HEK293 (cell line): ENCODE data around the gene PIP4K2C.

Experiments
- CTCF ChIA-PET: fragments of 350-600 bp; formaldehyde crosslinking; extraction: SDS; loops from one replicate; lab custom pipeline; 2021; ENCODE audit warnings: antibody characterized with exemption; lab: Yijun Ruan, JAX
- POLR2A ChIA-PET: fragments of 300-600 bp; formaldehyde crosslinking; extraction: SDS; loops from one replicate; lab custom pipeline; 2020; ENCODE audit warnings: antibody characterized with exemption, inconsistent platforms; lab: Yijun Ruan, JAX
- H3K27ac ChIP-seq: fragments of 200-500 bp; sonication (Bioruptor generic); 2 replicates; pipeline ENCODE4 v1.5.1; 2014; ENCODE audit warnings: low read depth, low read length, control low read depth, inconsistent platforms; ENCODE audit errors: extremely low read depth
- H3K36me3 ChIP-seq, 2 experiments: fragments of 200-500 bp in 1 of 2; sonication (Bioruptor generic) in 1 of 2; 1 replicate in 1 of 2; 2 replicates in 1 of 2; pipeline ENCODE4 v1.5.1; 2014 to 2017; ENCODE audit warnings: inconsistent platforms in 2 of 2, low read length in 2 of 2; ENCODE audit not compliant: control insufficient read depth in 2 of 2, insufficient read depth in 1 of 2
- H3K4me1 ChIP-seq: fragments of 200-500 bp; sonication (Bioruptor generic); 2 replicates; pipeline ENCODE4 v1.5.1; 2014; ENCODE audit warnings: mild to moderate bottlenecking, low read length, inconsistent platforms; ENCODE audit not compliant: control insufficient read depth, insufficient read depth
- H3K4me3 ChIP-seq: 2 replicates; pipeline ENCODE4 v1.5.1; 2011; ENCODE audit warnings: low read depth, mild to moderate bottlenecking, control low read depth, low read length, moderate library complexity
- H3K9me3 ChIP-seq: fragments of 200-500 bp; sonication (Bioruptor generic); 2 replicates; pipeline ENCODE4 v1.5.1; 2014; ENCODE audit warnings: low read depth, low read length, inconsistent platforms; ENCODE audit not compliant: control insufficient read depth, insufficient read depth
- EGR2 ChIP-seq: fragments of 450-650 bp; formaldehyde crosslinking; IDR thresholded peaks from 2 replicates; pipeline ENCODE4 v1.5.1; 2016; ENCODE audit warnings: low read depth, missing biosample characterization, missing genetic modification characterization
- GLI4 ChIP-seq: fragments of 450-650 bp; formaldehyde crosslinking; IDR thresholded peaks from 2 replicates; pipeline ENCODE4 v1.5.1; 2016; ENCODE audit warnings: missing biosample characterization, missing genetic modification characterization
- HOXD13 ChIP-seq: sonication (generic); formaldehyde crosslinking; IDR thresholded peaks from 2 replicates; pipeline ENCODE4 v1.8.0; 2022; ENCODE audit warnings: missing genetic modification reagents, borderline replicate concordance
- MEIS1 ChIP-seq: sonication (generic); formaldehyde crosslinking; IDR thresholded peaks from 2 replicates; pipeline ENCODE4 v1.8.1; 2022; ENCODE audit warnings: missing genetic modification reagents, mild to moderate bottlenecking, borderline replicate concordance
- SALL2 ChIP-seq: fragments of 450-650 bp; formaldehyde crosslinking; IDR thresholded peaks from 2 replicates; pipeline ENCODE4 v1.5.0; 2017; ENCODE audit warnings: missing biosample characterization, mild to moderate bottlenecking, missing genetic modification characterization, borderline replicate concordance
- ZBTB17 ChIP-seq: fragments of 450-650 bp; formaldehyde crosslinking; IDR thresholded peaks from 2 replicates; pipeline ENCODE4 v1.5.1; 2016; ENCODE audit warnings: missing biosample characterization, missing genetic modification characterization
- ZNF112 ChIP-seq: fragments of 450-650 bp; formaldehyde crosslinking; IDR thresholded peaks from 2 replicates; pipeline ENCODE4 v1.5.0; 2017; ENCODE audit warnings: missing biosample characterization, missing genetic modification characterization
- ZNF133 ChIP-seq: fragments of 450-650 bp; formaldehyde crosslinking; IDR thresholded peaks from 2 replicates; pipeline ENCODE4 v1.5.1; 2016; ENCODE audit warnings: missing biosample characterization, missing genetic modification characterization
- ZNF2 ChIP-seq: fragments of 450-650 bp; formaldehyde crosslinking; IDR thresholded peaks from 2 replicates; pipeline ENCODE4 v1.5.1; 2016; ENCODE audit warnings: missing biosample characterization, missing genetic modification characterization
- ZNF202 ChIP-seq: fragments of 450-650 bp; formaldehyde crosslinking; IDR thresholded peaks from 2 replicates; pipeline ENCODE4 v1.5.1; 2016; ENCODE audit warnings: missing biosample characterization, missing genetic modification characterization, borderline replicate concordance
- ZNF426 ChIP-seq: fragments of 450-650 bp; formaldehyde crosslinking; IDR thresholded peaks from 2 replicates; pipeline ENCODE4 v1.5.1; 2017; ENCODE audit warnings: missing biosample characterization, missing genetic modification characterization, mild to moderate bottlenecking, inconsistent platforms, moderate library complexity
- ZNF600 ChIP-seq: fragments of 450-650 bp; formaldehyde crosslinking; IDR thresholded peaks from 2 replicates; pipeline ENCODE4 v1.5.1; 2016; ENCODE audit warnings: missing biosample characterization, missing genetic modification characterization
- ZNF623 ChIP-seq: fragments of 450-650 bp; formaldehyde crosslinking; IDR thresholded peaks from 2 replicates; pipeline ENCODE4 v1.5.1; 2016; ENCODE audit warnings: missing biosample characterization, missing genetic modification characterization
- ZNF654 ChIP-seq: fragments of 450-650 bp; formaldehyde crosslinking; IDR thresholded peaks from 2 replicates; pipeline ENCODE4 v1.5.1; 2016; ENCODE audit warnings: low read depth, missing biosample characterization, missing genetic modification characterization
- ZSCAN23 ChIP-seq: fragments of 450-650 bp; formaldehyde crosslinking; IDR thresholded peaks from 2 replicates; pipeline ENCODE4 v1.5.1; 2016; ENCODE audit warnings: missing biosample characterization, missing genetic modification characterization
- TF ChIP-seq, protein P1 (sequence below): fragments of 450-650 bp; formaldehyde crosslinking; IDR thresholded peaks from 2 replicates; pipeline ENCODE4 v1.5.1; 2016; ENCODE audit warnings: missing biosample characterization, missing genetic modification characterization
- TF ChIP-seq, protein P2 (sequence below): fragments of 450-650 bp; formaldehyde crosslinking; IDR thresholded peaks from 2 replicates; pipeline ENCODE4 v1.5.1; 2017; ENCODE audit warnings: missing biosample characterization, missing genetic modification characterization
- TF ChIP-seq, protein P3 (sequence below): fragments of 450-650 bp; formaldehyde crosslinking; IDR thresholded peaks from 2 replicates; pipeline ENCODE4 v1.5.1; 2016; ENCODE audit warnings: missing biosample characterization, missing genetic modification characterization
- TF ChIP-seq, protein P4 (sequence below): fragments of 450-650 bp; formaldehyde crosslinking; IDR thresholded peaks from 2 replicates; pipeline ENCODE4 v1.5.1; 2016; ENCODE audit warnings: missing biosample characterization, missing genetic modification characterization

PIP4K2C gene

DNA sequence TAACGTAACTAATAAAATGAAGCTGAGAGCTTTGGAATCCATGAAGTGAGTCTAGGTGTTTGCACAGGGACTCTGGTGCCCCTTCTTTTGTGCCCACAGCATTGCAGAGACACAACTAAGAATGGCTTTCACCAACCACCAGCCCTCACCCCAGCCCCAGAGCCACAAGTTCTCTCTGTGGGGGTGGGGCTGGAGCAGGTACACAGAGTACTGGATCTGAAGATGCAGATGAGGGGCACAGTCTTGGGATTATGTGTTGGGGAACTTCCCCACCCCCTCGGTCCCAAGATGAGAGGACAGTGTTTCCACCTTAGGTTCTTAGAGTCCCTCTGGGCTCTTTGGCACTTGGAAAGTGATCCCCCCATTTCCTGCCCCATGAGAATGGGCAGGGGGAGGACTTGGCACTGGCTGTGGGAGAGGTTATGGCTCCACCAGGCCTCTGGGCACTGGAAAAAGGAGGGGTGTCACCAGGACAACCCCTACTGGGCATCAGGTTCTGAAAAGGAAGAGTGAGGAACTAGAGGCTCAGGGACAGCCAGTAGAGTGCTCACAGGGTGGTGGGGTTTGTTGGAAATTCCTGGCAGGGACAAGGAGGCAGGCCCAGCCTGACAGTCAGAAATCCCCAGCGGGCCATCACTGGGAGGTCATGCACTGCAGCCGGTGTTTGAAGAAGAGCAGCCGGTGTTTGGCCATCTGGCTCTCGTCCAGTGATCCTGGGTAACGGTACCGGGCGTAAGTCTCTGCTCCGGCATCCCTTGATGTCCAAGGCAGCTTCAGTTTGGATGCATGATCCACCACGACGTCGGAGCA lies 35.3 kb downstream of the PIP4K2C start:
- Histone ChIP-seq H3K4me3 (no peak overlapping the region), H3K4me1 (no peaks in the 10 kb centered on the region), H3K36me3 (peaks cover 0 to 47% of the 10 kb centered on the region in 2 experiments; a peak in 1 of 3 replicates), H3K9me3 (no peaks in the 10 kb centered on the region), H3K27ac (no peak overlapping the region)
- CTCF ChIA-PET = interaction anchor here (0.8 to 1.1 kb wide), 2 partner anchors 41 to 43 kb away, joined by 4 to 6 read pairs; no protein-coding TSS in a partner anchor
- POLR2A ChIA-PET = no interaction called here
- TF ChIP-seq ZNF600 (tag by site-specific recombination) (peak; percentile 50; the same call in 1 of the 2 replicates), ZBTB17 (tag by site-specific recombination) (no peak)

DNA sequence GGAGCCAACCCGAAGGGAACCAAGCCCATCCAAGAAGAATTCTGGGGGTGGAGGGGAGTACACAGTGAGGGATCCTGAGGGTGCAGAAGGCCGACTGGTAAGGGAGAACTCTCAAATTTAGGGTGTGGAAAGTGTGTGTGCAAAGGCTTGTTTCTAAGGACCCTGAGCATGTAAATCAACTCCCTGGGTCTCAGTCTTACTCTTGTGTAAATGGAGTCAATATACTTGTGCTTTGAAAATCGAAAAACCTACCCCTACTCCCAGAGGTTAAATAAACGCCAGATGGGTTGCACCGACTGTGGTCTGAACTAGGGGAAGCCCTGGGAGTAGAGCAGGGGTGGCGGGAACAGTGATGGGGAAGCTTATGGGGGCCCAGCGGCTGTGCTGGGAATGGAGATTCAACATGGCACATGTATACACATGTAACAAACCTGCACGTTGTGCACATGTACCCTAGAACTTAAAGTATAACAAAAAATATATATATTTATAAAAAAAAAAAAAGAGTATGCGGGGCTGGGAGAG lies 36.0 kb downstream of the PIP4K2C start:
- H3K4me1 ChIP-seq = no peaks in the 10 kb centered on the region
- H3K36me3 ChIP-seq = peaks cover 0 to 46% of the 10 kb centered on the region in 2 experiments; a peak in 1 of 3 replicates
- TF ChIP-seq ZNF112 (tag by site-specific recombination) (no peak), ZNF623 (tag by site-specific recombination) (no peak), HOXD13 (CRISPR knock-in tag) (no peak), ZNF654 (tag by site-specific recombination) (no peak)
- TF ChIP-seq, protein P1, sequence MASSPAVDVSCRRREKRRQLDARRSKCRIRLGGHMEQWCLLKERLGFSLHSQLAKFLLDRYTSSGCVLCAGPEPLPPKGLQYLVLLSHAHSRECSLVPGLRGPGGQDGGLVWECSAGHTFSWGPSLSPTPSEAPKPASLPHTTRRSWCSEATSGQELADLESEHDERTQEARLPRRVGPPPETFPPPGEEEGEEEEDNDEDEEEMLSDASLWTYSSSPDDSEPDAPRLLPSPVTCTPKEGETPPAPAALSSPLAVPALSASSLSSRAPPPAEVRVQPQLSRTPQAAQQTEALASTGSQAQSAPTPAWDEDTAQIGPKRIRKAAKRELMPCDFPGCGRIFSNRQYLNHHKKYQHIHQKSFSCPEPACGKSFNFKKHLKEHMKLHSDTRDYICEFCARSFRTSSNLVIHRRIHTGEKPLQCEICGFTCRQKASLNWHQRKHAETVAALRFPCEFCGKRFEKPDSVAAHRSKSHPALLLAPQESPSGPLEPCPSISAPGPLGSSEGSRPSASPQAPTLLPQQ (tag by site-specific recombination) = no peak
- TF ChIP-seq, protein P2, sequence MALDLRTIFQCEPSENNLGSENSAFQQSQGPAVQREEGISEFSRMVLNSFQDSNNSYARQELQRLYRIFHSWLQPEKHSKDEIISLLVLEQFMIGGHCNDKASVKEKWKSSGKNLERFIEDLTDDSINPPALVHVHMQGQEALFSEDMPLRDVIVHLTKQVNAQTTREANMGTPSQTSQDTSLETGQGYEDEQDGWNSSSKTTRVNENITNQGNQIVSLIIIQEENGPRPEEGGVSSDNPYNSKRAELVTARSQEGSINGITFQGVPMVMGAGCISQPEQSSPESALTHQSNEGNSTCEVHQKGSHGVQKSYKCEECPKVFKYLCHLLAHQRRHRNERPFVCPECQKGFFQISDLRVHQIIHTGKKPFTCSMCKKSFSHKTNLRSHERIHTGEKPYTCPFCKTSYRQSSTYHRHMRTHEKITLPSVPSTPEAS (tag by site-specific recombination) = no peak
- ChIA-PET CTCF (interaction anchor here (1.1 kb wide), 1 partner anchor 42 kb away, joined by 6 read pairs; no protein-coding TSS in a partner anchor), POLR2A (no interaction called here)
- no peak overlapping the region for H3K4me3 ChIP-seq
- H3K9me3 ChIP-seq = no peaks in the 10 kb centered on the region
- H3K27ac ChIP-seq = no peak overlapping the region

DNA sequence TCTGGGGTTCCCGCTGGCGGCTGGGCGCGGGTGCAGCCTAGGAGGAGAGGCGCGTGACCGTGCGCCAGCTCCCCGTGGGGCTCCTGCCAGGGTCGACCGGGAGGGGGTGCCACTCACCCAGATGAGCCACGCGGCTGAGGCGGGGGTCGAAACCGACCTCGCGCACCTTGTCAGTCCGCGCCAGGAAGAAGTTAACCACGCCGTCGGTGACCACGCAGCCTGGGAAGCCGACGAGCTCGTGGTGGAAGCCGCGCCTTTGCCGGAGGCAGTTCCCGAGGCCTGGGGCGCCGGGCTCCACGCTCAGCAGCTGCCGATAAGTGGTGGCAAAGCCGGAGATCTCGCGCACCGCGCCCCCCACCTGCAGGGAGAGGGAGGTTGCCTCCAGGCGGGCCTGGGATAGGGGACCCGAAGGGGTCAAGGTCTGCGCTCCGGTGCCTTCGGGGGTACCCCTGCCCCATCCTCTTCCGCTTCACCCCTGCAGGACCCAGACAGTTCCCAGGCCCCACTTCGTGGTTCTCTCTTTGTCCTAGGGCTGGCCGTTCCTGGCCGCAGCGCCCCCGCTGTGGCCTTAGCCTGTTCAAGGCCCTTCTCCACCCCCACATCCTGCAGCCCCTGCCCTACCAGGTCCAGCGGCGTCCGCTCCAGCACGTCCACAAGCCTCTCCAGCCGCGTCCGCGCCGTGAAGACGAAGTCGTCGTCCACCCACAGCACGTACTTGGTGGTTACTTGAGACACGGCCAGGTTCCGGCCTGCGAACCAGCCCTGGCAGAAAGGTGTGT lies 36.7 kb downstream of the PIP4K2C start:
- Histone ChIP-seq H3K27ac (no peak overlapping the region), H3K4me1 (no peaks in the 10 kb centered on the region), H3K36me3 (peaks cover 0 to 38% of the 10 kb centered on the region in 2 experiments; a peak in 1 of 3 replicates), H3K9me3 (no peaks in the 10 kb centered on the region), H3K4me3 (no peak overlapping the region)
- ChIA-PET CTCF (interaction anchor here (0.6 kb wide), 1 partner anchor 45 kb away, joined by 5 read pairs; no protein-coding TSS in a partner anchor), POLR2A (no interaction called here)
- TF ChIP-seq ZNF426 (tag by site-specific recombination) (no peak), EGR2 (tag by site-specific recombination) (no peak), ZNF133 (no peak), ZNF202 (tag by site-specific recombination) (no peak), ZNF2 (tag by site-specific recombination) (no peak), GLI4 (tag by site-specific recombination) (no peak), ZSCAN23 (tag by site-specific recombination) (no peak), SALL2 (tag by site-specific recombination) (no peak), MEIS1 (CRISPR knock-in tag) (no peak)
- TF ChIP-seq, protein P3, sequence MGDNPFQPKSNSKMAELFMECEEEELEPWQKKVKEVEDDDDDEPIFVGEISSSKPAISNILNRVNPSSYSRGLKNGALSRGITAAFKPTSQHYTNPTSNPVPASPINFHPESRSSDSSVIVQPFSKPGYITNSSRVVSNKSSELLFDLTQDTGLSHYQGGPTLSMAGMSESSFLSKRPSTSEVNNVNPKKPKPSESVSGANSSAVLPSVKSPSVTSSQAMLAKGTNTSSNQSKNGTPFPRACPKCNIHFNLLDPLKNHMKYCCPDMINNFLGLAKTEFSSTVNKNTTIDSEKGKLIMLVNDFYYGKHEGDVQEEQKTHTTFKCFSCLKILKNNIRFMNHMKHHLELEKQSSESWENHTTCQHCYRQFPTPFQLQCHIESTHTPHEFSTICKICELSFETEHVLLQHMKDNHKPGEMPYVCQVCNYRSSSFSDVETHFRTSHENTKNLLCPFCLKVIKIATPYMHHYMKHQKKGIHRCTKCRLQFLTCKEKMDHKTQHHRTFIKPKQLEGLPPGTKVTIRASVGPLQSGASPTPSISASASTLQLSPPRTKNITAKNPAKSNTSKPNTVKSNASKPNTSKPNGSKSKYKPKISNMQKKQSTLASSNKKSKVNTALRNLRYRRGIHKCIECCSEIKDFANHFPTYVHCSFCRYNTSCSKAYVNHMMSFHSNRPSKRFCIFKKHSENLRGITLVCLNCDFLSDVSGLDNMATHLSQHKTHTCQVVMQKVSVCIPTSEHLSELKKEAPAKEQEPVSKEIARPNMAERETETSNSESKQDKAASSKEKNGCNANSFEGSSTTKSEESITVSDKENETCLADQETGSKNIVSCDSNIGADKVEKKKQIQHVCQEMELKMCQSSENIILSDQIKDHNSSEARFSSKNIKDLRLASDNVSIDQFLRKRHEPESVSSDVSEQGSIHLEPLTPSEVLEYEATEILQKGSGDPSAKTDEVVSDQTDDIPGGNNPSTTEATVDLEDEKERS (tag by site-specific recombination) = no peak
- TF ChIP-seq, protein P4, sequence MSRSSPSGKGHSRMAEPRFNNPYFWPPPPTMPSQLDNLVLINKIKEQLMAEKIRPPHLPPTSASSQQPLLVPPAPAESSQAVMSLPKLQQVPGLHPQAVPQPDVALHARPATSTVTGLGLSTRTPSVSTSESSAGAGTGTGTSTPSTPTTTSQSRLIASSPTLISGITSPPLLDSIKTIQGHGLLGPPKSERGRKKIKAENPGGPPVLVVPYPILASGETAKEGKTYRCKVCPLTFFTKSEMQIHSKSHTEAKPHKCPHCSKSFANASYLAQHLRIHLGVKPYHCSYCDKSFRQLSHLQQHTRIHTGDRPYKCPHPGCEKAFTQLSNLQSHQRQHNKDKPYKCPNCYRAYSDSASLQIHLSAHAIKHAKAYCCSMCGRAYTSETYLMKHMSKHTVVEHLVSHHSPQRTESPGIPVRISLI (tag by site-specific recombination) = no peak
